T47D (cell line): Measurements from ENCODE around the gene KRTAP5-6.
"Not testable (repeated sequence)": the region's sequence is repeated elsewhere in the genome, so short reads cannot be mapped to it uniquely, and the experiment has no call there.

Source experiments
- DNase-seq, 2 experiments: peaks; one replicate each; pipeline versions ENCODE4 v3.0.0 to v3.0.0-alpha.2; 2011 to 2012; ENCODE audit warnings: low read depth in 1 of 2, low spot score in 1 of 2
- JUND ChIP-seq: IDR thresholded peaks from 2 replicates; pipeline ENCODE4 v1.6.1; 2012; ENCODE audit warnings: low read depth
- in situ Hi-C: cut with HindIII; loops from 2 replicates; pipeline ENCODE4 v1.10.0; 2016; ENCODE audit warnings: low sequenced_read_pairs, low pct_unique_long_range_greater_than_20kb

The KRTAP5-6 gene

GRCh38 chr11:1654388-1655167 lies 42.4 kb upstream of the KRTAP5-6 start:
- no peak for TF ChIP-seq JUND
- in situ Hi-C loops = no loop called here
- no peak for DNase-seq

GRCh38 chr11:1655168-1656060 lies 41.6 kb upstream of the KRTAP5-6 start:
- DNase-seq = no peak
- no peak for TF ChIP-seq JUND
- in situ Hi-C loops = no loop called here

- no peak for TF ChIP-seq JUND
- in situ Hi-C loops = no loop called here
- no peak for DNase-seq
Measured at GRCh38 chr11:1656061-1656441, 40.9 kb upstream of the KRTAP5-6 start.

GRCh38 chr11:1656670-1657069 lies 40.3 kb upstream of the KRTAP5-6 start:
- no peak for DNase-seq
- no peak for TF ChIP-seq JUND
- in situ Hi-C loops = no loop called here

- no peak for TF ChIP-seq JUND
- in situ Hi-C loops = no loop called here
- no peak for DNase-seq
Measured at GRCh38 chr11:1659506-1659905, 37.5 kb upstream of the KRTAP5-6 start.

- DNase-seq = no peak
- in situ Hi-C loops = no loop called here
- no peak for TF ChIP-seq JUND
Measured at GRCh38 chr11:1660111-1660867, 36.7 kb upstream of the KRTAP5-6 start.

GRCh38 chr11:1661454-1662269 lies 35.3 kb upstream of the KRTAP5-6 start:
- DNase-seq, in situ Hi-C loops: not testable (repeated sequence)

GRCh38 chr11:1662699-1663283 lies 34.2 kb upstream of the KRTAP5-6 start:
- DNase-seq, in situ Hi-C loops: not testable (repeated sequence)

GRCh38 chr11:1665313-1665712 lies 31.7 kb upstream of the KRTAP5-6 start:
- TF ChIP-seq JUND = no peak
- in situ Hi-C loops = no loop called here
- no peak for DNase-seq

GRCh38 chr11:1667121-1667850 lies 29.7 kb upstream of the KRTAP5-6 start:
- no peak for DNase-seq
- no peak for TF ChIP-seq JUND
- in situ Hi-C loops = no loop called here

- DNase-seq = no peak
- in situ Hi-C loops = no loop called here
- no peak for TF ChIP-seq JUND
Measured at GRCh38 chr11:1667906-1668305, 29.1 kb upstream of the KRTAP5-6 start.
